ENCODE results near the gene MED12.
A peak's percentile ranks its signal among the peaks of the same experiment; 100 is the strongest.

Gene MED12

DNA sequence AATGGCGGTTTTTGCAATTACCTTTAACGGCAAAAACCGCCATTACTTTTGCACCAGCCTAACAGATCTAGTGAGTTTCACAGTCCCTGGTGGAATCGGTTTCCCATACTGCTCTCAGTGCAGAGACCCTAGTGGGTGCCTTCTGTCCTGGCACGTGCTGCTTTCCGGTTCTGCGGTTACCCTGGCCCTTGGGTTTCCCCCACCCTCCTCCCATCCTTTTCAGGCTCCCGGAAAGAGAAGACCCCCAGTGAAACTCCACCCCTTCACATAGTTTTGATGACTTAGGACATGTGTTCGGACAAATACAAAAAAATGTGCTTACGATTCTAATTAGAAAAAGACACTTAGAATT, 63.1 kb downstream of the MED12 start:
- DNase-seq (ENCODE audit: extremely low read depth, low read depth): no peak
- TF ChIP-seq, protein P1, sequence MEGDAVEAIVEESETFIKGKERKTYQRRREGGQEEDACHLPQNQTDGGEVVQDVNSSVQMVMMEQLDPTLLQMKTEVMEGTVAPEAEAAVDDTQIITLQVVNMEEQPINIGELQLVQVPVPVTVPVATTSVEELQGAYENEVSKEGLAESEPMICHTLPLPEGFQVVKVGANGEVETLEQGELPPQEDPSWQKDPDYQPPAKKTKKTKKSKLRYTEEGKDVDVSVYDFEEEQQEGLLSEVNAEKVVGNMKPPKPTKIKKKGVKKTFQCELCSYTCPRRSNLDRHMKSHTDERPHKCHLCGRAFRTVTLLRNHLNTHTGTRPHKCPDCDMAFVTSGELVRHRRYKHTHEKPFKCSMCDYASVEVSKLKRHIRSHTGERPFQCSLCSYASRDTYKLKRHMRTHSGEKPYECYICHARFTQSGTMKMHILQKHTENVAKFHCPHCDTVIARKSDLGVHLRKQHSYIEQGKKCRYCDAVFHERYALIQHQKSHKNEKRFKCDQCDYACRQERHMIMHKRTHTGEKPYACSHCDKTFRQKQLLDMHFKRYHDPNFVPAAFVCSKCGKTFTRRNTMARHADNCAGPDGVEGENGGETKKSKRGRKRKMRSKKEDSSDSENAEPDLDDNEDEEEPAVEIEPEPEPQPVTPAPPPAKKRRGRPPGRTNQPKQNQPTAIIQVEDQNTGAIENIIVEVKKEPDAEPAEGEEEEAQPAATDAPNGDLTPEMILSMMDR (IDR thresholded peaks at IDR 0.05; ENCODE audit: low read depth, low read length): no peak

DNA sequence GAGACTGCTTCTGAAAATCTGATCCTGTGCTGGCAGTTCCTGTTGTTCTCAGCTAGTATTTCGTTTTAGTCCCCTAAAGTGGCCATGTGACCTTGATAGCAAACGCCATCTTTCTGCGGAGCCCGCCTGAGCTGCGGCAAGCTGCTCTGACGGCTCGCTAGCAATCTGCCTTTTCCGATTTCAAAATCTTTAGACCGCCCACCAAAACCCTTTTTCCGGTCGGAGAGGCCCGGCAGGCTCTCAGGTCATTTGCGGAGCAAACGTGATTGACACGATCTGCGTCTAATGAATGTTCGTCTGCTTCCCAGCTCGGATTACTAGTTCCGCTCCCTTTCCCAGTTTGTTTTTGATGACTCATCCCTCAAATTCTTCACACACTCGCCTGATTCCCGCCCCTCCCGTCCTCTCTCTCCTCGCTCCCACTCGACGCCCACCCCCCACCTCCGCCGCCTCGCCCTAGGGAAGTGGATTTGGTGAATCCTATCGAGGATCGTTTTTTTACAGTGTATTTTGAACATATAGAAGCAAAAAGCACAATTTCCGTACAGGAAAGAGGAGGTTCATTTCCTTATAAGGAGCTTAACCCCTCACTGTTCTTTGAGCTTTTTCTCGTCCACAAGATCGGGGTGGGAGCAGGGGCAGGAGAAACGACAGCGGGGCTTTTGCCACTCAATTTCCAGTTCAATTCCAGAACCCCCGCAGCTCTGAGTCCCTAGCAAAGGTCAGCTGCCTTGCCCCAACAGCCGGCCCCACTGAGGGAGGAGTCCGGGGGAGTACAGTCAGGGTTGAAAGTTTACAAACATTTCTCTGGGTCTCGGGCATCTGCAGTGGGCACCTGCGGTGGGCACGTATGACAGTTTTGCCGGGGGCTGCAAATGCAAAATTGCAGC, 63.8 kb downstream of the MED12 start:
- TF ChIP-seq, protein P1 (IDR thresholded peaks at IDR 0.05; ENCODE audit: low read depth, low read length): no peak
- peak; percentile 90 for DNase-seq (ENCODE audit: extremely low read depth, low read depth)

DNA sequence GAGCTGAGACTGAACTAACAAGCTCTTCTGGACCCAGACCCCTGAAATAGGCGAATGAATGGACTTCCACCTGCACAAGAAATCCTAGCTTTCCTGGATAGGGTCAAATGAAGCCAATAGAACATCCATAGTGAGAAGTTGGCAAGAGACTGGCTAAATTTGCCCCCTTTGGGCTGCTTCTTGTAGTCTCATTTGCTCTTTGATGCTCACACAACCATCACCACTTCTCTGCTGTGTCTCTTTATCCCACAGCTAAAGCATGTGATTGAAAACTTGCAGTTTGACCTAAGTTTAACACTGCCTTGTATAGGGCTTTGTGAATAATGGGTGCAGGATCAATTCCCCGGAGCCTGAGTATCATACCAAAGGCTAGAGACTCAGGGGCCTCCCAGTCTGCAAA, 64.5 kb downstream of the MED12 start:
- TF ChIP-seq, protein P1 (IDR thresholded peaks at IDR 0.05; ENCODE audit: low read depth, low read length): no peak
- no peak for DNase-seq (ENCODE audit: extremely low read depth, low read depth)

DNA sequence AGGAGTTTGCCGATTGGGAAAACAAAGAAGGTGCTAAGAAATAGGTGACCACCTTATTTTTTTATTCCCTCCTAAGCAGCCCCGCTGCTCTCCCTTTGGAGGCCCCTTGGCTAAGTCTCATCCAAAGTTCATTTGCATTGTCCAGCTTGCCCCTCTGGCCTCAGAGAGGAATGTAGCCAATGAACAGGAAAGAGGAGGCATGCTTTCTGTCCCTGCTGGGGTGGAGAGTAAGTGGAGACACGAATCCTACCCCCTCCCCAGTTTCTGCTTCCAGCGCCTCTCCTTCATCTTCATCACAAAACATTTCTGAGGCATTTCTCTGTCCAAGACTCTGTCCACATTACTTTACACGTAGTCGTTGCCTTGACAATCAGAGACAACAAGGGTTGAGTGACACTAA, 64.9 kb downstream of the MED12 start:
- TF ChIP-seq, protein P1 (IDR thresholded peaks at IDR 0.05; ENCODE audit: low read depth, low read length): no peak
- DNase-seq (ENCODE audit: extremely low read depth, low read depth): no peak

DNA sequence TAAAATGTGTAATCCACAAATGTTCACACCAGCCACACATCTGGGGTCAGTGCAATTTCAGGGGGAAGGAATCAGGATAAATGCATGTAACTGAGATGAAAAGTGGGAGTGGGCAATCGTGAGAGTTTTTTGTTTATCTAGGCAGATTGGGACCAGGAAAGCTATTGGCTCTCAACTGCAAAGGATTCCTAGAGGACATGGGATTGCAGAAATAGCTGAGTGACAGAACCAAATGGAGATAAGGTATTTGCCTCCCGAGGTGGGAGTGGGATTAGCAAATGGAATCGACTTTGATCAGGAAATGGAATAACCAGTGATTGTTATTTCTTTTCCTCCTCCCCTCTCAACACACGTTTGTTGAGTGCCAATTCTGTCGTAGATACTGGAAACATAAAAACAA, 65.7 kb downstream of the MED12 start:
- no peak for DNase-seq (ENCODE audit: extremely low read depth, low read depth)
- TF ChIP-seq, protein P1 (IDR thresholded peaks at IDR 0.05; ENCODE audit: low read depth, low read length): no peak

DNA sequence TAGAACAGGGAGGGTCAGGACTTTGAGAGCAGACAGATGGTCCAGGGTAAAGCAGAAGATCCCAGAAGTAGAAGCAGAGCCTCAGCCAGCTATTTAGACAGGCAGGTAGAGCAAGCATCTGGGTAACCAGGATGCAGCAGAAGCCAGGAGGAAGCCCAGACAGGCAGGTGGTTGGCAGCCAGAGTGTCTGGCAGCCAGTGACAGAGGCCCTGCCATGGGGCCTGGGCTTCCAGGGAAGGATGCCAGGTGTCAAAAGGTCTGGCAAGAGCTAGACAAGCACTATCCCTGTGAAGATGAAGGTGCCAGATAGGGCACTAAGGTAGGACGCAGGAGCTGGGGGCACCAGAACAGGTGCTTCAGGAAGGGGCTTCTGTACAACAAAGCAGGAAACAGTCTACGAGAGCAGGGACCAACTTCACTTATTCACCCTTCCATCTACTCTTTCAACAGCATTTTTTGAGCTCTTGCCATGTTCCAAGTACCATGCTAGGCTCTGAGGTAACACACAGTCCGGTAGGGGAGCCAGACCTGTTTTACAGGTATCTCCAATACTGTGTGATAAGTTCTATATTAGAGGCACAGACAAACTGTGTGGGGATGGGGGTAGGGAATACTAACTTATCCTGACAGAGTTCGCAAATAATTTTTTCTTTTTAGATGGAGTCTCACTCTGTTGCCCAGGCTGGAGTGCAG, 66.6 kb downstream of the MED12 start:
- TF ChIP-seq, protein P1 (IDR thresholded peaks at IDR 0.05; ENCODE audit: low read depth, low read length): no peak
- DNase-seq (ENCODE audit: extremely low read depth, low read depth): no peak

DNA sequence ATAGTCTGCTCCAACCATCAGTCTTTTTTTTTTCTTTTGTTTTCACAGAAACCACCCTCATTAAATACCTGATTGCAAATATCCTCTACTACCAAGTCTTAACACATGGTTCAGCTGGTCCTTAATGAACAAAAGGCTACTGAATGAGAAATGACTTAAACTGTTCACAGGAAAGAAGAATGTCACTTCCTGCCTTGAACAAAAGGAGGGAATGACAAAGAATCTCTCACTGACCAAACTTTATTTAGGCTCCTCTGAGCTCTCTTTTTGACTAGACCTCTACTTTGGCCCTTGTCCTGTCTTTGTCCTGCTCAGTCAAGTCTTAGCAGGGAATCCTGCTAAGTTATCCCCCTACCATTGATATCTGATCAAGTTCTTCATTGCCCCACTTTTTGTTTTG, 72.9 kb downstream of the MED12 start:
- TF ChIP-seq, protein P1 (IDR thresholded peaks at IDR 0.05; ENCODE audit: low read depth, low read length): no peak

More for the DNA sequence above, 72.9 kb downstream of the MED12 start:
- DNase-seq (ENCODE audit: extremely low read depth, low read depth): no peak
